Upper lobe of left lung (tissue), 6 donors: ENCODE measurements around the gene SVEP1. TPM values are rescaled to one million over a fixed set of nuclear protein-coding genes. Genes with fewer than 3 reads are reported as not detected.

Experiments
- ATAC-seq, 2 donors: fragments of 200-7000 bp; cut with Tn5 transposase; one replicate each; pipeline ENCODE4 v1.9.1; 2022; ENCODE audit warnings: mild to moderate bottlenecking in 2 of 2, moderate library complexity in 2 of 2; ENCODE audit not compliant: low FRiP score in 2 of 2
- DNase-seq, 2 donors: peaks; one replicate each; pipeline ENCODE4 v3.0.0-alpha.2; 2019 to 2020
- H3K27ac ChIP-seq, 4 donors: fragments of 200-600 bp; sonication (generic); one replicate each; pipeline ENCODE4 v1.5.1; 2016 to 2019
- H3K27me3 ChIP-seq, 4 donors: fragments of 200-600 bp; sonication (generic); one replicate each; pipeline ENCODE4 v1.5.1; 2017 to 2019
- H3K36me3 ChIP-seq, 4 donors: fragments of 200-600 bp; sonication (generic); one replicate each; pipeline ENCODE4 v1.5.1; 2016 to 2019
- H3K4me1 ChIP-seq, 4 donors: fragments of 200-600 bp; sonication (generic); one replicate each; pipeline ENCODE4 v1.5.1; 2018 to 2019
- H3K4me3 ChIP-seq, 4 donors: fragments of 200-600 bp; sonication (generic); one replicate each; pipeline ENCODE4 v1.5.1; 2017 to 2019; ENCODE audit warnings: mild to moderate bottlenecking in 2 of 4, moderate library complexity in 1 of 4
- H3K9me3 ChIP-seq, 4 donors: fragments of 200-600 bp; sonication (generic); one replicate each; pipeline ENCODE4 v1.5.1; 2018 to 2019
- EP300 ChIP-seq, 4 donors: sonication (generic); formaldehyde crosslinking; IDR thresholded peaks; one replicate each; pipeline ENCODE4 v1.5.1; 2017; ENCODE audit warnings: antibody characterized with exemption in 4 of 4, control low read depth in 2 of 4
- POLR2A ChIP-seq, 4 donors: fragments of 450-650 bp; IDR thresholded peaks; one replicate each; pipeline ENCODE4 v1.5.1; 2016 to 2017; ENCODE audit warnings: antibody characterized with exemption in 4 of 4, mild to moderate bottlenecking in 2 of 4
- POLR2AphosphoS5 ChIP-seq, 2 donors: sonication (generic); formaldehyde crosslinking; IDR thresholded peaks; one replicate each; pipeline ENCODE4 v1.5.1; 2017; ENCODE audit warnings: antibody characterized with exemption in 2 of 2
- WGBS, 2 donors: methylation state at CpG; one replicate each; pipeline ENCODE4 v1.1.5; 2017 to 2018; 5-methylcytosine and 5-hydroxymethylcytosine counted together
- total RNA-seq, 6 donors: library from RNA; depleted of rRNA in 4 of 6; stranded (reverse); fragments of >200 nt in 4 of 6; gene quantifications; one replicate each; pipeline versions ENCODE4 v1.1.0 to v1.2.1, GENCODE V29; 2016 to 2021
- TF ChIP-seq, protein P1 (sequence below), 6 experiments: fragments of 450-650 bp in 4 of 6; fragments of 200-600 bp in 2 of 6; sonication (generic) in 2 of 6; IDR thresholded peaks; one replicate each; pipeline ENCODE4 v1.5.1; 2016 to 2019; ENCODE audit warnings: antibody characterized with exemption in 6 of 6
- donor health status: DM: no; HTN: no; CAD: no; lungs with moderate emphysema.
- donor health status: DM: no; HTN: yes; CAD: no; lungs with severe emphysema.

Gene SVEP1
- total RNA-seq, 6 donors from 2014 or later = 25.4 to 54.5 (median 33.0) TPM

DNA sequence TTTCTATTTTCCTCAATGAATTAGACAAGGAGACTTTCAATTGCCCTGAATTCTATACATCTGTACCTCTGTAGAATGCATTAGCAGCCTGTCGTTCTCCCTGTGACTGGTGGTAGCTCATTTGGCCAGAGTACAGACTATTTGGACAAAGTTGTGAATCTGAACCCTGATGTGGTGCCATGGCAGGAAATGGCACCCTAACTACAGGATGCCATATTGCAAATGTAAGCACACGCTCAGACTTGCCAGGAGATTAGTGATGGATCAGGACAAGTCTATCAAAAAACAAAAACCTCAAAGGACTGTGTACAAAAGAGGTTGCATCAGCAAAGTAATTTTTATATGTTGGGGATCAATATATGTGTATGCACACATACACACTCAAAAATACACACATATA is 58.3 kb downstream of the SVEP1 start:
- Histone ChIP-seq H3K4me3 (no peak overlapping the region), H3K9me3 (no peaks in the 10 kb centered on the region), H3K27me3 (no peaks in the 10 kb centered on the region), H3K4me1 (peaks cover 0 to 5% (median 0%) of the 10 kb centered on the region in 4 donors), H3K27ac (no peak overlapping the region), H3K36me3 (no peaks in the 10 kb centered on the region)
- no peak for ATAC-seq
- no peak for TF ChIP-seq POLR2AphosphoS5 (IDR thresholded peaks at IDR 0.05)
- TF ChIP-seq, protein P1, sequence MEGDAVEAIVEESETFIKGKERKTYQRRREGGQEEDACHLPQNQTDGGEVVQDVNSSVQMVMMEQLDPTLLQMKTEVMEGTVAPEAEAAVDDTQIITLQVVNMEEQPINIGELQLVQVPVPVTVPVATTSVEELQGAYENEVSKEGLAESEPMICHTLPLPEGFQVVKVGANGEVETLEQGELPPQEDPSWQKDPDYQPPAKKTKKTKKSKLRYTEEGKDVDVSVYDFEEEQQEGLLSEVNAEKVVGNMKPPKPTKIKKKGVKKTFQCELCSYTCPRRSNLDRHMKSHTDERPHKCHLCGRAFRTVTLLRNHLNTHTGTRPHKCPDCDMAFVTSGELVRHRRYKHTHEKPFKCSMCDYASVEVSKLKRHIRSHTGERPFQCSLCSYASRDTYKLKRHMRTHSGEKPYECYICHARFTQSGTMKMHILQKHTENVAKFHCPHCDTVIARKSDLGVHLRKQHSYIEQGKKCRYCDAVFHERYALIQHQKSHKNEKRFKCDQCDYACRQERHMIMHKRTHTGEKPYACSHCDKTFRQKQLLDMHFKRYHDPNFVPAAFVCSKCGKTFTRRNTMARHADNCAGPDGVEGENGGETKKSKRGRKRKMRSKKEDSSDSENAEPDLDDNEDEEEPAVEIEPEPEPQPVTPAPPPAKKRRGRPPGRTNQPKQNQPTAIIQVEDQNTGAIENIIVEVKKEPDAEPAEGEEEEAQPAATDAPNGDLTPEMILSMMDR (IDR thresholded peaks at IDR 0.05) = no peak
- no peak for TF ChIP-seq POLR2A (IDR thresholded peaks at IDR 0.05)
- TF ChIP-seq EP300 (IDR thresholded peaks at IDR 0.05) = no peak
- DNase-seq = no peak
- 68 to 80% methylated on average over 2 of the region's 2 CpGs for WGBS, 2 donors

DNA sequence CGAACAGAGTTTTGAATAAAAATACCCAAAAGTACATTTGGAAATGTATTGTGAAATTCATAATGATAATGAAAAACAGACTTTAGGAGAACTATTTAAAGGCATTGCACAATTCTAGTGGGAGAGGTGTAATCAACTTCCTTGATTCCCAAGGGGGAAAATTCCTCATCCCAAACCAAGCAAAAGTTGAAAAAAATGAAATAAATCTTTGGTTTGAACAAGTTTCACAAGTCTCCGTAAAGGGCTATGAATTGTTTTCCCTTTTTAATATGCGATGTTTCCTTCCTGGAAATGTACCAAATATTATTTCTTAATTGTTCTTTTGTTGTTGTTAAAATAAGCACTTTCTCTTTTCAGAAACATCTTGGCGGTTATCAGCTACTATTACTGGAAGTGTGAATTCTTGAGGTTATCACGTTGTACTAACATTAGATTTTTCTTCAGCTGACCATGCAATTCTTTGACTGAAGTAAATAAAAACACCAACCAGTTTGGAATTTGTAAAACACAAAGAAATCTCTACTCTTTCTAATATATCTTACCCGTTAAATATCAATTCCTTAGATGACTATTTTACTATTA is 59.3 kb downstream of the SVEP1 start:
- H3K36me3 ChIP-seq = no peaks in the 10 kb centered on the region
- no peaks in the 10 kb centered on the region for H3K27me3 ChIP-seq
- DNase-seq (no peak), ATAC-seq (peak in 1 of 2 donors; percentile 76)
- H3K9me3 ChIP-seq = no peaks in the 10 kb centered on the region
- H3K4me3 ChIP-seq = no peak overlapping the region
- whole genome bisulfite sequencing, 2 donors = 51 to 62% methylated on average over 6 of the region's 6 CpGs
- TF ChIP-seq, protein P1 (IDR thresholded peaks at IDR 0.05) = no peak
- TF ChIP-seq POLR2AphosphoS5 (IDR thresholded peaks at IDR 0.05) = no peak
- TF ChIP-seq EP300 (IDR thresholded peaks at IDR 0.05) = no peak
- no peak for TF ChIP-seq POLR2A (IDR thresholded peaks at IDR 0.05)
- no peak overlapping the region for H3K27ac ChIP-seq
- H3K4me1 ChIP-seq = peaks cover 0 to 5% (median 0%) of the 10 kb centered on the region in 4 donors

DNA sequence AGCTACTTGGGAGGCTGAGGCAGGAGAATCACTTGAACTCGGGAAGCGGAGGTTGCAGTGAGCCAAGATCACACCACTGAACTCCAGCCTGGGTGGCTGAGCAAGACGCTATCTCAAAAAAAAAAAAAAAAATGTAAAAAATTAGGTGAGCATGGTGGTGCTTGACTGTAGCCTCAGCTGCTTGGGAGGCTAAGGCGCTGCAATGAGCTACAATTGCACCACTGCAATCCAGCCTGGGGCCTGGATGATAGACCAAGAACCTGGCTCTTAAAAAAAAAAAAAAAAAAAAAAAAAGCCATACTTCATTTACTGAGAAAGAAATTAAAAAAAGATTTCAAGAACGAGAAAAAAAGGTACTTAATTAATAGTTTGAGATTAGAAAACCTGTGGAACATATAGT is 62.1 kb downstream of the SVEP1 start:
- no peaks in the 10 kb centered on the region for H3K9me3 ChIP-seq
- 85 to 94% methylated on average over 5 of the region's 5 CpGs for WGBS, 2 donors
- H3K36me3 ChIP-seq = no peaks in the 10 kb centered on the region
- DNase-seq = no peak
- no peak overlapping the region for H3K27ac ChIP-seq
- no peak overlapping the region for H3K4me3 ChIP-seq
- TF ChIP-seq POLR2AphosphoS5 (IDR thresholded peaks at IDR 0.05) (no peak), EP300 (IDR thresholded peaks at IDR 0.05) (no peak), POLR2A (IDR thresholded peaks at IDR 0.05) (no peak)
- TF ChIP-seq, protein P1 (IDR thresholded peaks at IDR 0.05) = no peak
- peaks cover 0 to 5% (median 0%) of the 10 kb centered on the region in 4 donors for H3K4me1 ChIP-seq
- H3K27me3 ChIP-seq = no peaks in the 10 kb centered on the region
- ATAC-seq = no peak

DNA sequence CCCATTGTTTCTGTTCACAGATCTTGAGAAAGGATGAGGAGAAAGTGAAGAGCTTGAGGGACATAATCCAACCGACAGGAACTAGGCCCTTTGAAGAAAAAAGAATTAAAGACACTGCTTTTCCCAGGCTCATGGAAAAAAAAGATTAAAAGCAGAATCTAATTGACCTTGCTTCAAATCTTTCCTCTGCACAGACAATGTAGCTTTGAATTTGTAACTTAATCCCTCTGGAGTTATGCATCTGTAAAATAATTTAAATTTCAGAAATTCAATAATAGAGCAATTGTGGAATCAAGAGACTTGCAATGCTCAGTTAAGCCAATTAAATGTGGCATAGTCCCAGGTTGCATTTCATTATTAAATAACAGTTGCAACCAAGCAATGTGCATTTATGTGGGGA is 64.6 kb downstream of the SVEP1 start:
- no peak for ATAC-seq

More for the DNA sequence above, 64.6 kb downstream of the SVEP1 start:
- no peaks in the 10 kb centered on the region for H3K27me3 ChIP-seq
- peaks cover 0 to 5% (median 0%) of the 10 kb centered on the region in 4 donors for H3K4me1 ChIP-seq
- DNase-seq = no peak
- no peak overlapping the region for H3K27ac ChIP-seq
- no peak overlapping the region for H3K4me3 ChIP-seq
- no peaks in the 10 kb centered on the region for H3K9me3 ChIP-seq
- H3K36me3 ChIP-seq = no peaks in the 10 kb centered on the region
- TF ChIP-seq POLR2A (IDR thresholded peaks at IDR 0.05) = no peak
- TF ChIP-seq EP300 (IDR thresholded peaks at IDR 0.05) = no peak
- TF ChIP-seq POLR2AphosphoS5 (IDR thresholded peaks at IDR 0.05) = no peak
- TF ChIP-seq, protein P1 (IDR thresholded peaks at IDR 0.05) = no peak
- 40 to 57% methylated on average over 1 of the region's 1 CpG for WGBS, 2 donors
